ENCODE measurements around the gene CLEC4M.
"Not testable (repeated sequence)": the region's sequence is repeated elsewhere in the genome, so short reads cannot be mapped to it uniquely, and the experiment has no call there.

GRCh38 chr19:7792701-7793100, 29.7 kb downstream of the CLEC4M start:
- TF ChIP-seq, protein P1, sequence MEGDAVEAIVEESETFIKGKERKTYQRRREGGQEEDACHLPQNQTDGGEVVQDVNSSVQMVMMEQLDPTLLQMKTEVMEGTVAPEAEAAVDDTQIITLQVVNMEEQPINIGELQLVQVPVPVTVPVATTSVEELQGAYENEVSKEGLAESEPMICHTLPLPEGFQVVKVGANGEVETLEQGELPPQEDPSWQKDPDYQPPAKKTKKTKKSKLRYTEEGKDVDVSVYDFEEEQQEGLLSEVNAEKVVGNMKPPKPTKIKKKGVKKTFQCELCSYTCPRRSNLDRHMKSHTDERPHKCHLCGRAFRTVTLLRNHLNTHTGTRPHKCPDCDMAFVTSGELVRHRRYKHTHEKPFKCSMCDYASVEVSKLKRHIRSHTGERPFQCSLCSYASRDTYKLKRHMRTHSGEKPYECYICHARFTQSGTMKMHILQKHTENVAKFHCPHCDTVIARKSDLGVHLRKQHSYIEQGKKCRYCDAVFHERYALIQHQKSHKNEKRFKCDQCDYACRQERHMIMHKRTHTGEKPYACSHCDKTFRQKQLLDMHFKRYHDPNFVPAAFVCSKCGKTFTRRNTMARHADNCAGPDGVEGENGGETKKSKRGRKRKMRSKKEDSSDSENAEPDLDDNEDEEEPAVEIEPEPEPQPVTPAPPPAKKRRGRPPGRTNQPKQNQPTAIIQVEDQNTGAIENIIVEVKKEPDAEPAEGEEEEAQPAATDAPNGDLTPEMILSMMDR (IDR thresholded peaks at IDR 0.05; ENCODE audit: low read depth, low read length, missing input control): not testable (repeated sequence)
- TF ChIP-seq SP1 (IDR thresholded peaks at IDR 0.05); RAD21 (IDR thresholded peaks at IDR 0.05); ATF3 (IDR thresholded peaks at IDR 0.05); EGR1 (IDR thresholded peaks at IDR 0.05; ENCODE audit: low read depth in 2 of 2); GABPA (IDR thresholded peaks at IDR 0.05 in 1 of 2, conservative IDR thresholded peaks at IDR 0.05 in 1 of 2); ZBTB33 (IDR thresholded peaks at IDR 0.05); JUND (IDR thresholded peaks at IDR 0.05); FOXA1 (IDR thresholded peaks at IDR 0.05); YY1 (IDR thresholded peaks at IDR 0.05); RXRA (IDR thresholded peaks at IDR 0.05); TAF1 (conservative IDR thresholded peaks at IDR 0.05); MAX (IDR thresholded peaks at IDR 0.05): not testable (repeated sequence)
- TF ChIP-seq, protein P2, sequence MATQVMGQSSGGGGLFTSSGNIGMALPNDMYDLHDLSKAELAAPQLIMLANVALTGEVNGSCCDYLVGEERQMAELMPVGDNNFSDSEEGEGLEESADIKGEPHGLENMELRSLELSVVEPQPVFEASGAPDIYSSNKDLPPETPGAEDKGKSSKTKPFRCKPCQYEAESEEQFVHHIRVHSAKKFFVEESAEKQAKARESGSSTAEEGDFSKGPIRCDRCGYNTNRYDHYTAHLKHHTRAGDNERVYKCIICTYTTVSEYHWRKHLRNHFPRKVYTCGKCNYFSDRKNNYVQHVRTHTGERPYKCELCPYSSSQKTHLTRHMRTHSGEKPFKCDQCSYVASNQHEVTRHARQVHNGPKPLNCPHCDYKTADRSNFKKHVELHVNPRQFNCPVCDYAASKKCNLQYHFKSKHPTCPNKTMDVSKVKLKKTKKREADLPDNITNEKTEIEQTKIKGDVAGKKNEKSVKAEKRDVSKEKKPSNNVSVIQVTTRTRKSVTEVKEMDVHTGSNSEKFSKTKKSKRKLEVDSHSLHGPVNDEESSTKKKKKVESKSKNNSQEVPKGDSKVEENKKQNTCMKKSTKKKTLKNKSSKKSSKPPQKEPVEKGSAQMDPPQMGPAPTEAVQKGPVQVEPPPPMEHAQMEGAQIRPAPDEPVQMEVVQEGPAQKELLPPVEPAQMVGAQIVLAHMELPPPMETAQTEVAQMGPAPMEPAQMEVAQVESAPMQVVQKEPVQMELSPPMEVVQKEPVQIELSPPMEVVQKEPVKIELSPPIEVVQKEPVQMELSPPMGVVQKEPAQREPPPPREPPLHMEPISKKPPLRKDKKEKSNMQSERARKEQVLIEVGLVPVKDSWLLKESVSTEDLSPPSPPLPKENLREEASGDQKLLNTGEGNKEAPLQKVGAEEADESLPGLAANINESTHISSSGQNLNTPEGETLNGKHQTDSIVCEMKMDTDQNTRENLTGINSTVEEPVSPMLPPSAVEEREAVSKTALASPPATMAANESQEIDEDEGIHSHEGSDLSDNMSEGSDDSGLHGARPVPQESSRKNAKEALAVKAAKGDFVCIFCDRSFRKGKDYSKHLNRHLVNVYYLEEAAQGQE (IDR thresholded peaks at IDR 0.05): not testable (repeated sequence)

Data from liver (tissue), 3 donors.